ENCODE data around the gene KHDRBS2. TPM values are rescaled to one million over a fixed set of nuclear protein-coding genes. Genes with fewer than 3 reads are reported as not detected.

The KHDRBS2 gene
- total RNA-seq, 2 donors from 2014 or later, result 0.36 TPM; not detected in 1

DNA sequence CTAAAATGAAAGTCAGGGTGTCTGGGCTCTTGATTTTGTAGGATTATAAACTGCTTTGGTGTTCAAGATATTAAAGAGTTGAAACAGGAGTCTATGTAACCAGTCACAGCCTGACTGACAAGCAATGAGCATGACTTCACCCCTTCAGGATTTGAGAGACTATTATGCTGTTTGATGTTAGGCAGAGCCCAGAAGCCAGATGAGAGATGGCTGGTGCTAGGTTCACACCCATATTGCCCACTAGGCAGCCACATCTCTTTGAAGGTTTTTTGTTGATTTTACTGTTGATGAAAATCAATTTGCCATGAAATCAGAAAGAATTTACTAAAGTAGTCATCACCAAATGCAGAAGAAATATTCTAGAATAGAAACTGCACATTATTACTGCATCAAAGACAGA lies 243.6 kb downstream of the KHDRBS2 start:
- Mint-ChIP-seq H3K27me3 (no peaks in the 10 kb centered on the region), H3K4me3 (no peak overlapping the region), H3K27ac (no peak overlapping the region), H3K9me3 (peaks cover 7% of the 10 kb centered on the region), H3K36me3 (no peaks in the 10 kb centered on the region), H3K4me1 (ENCODE audit: low read depth in 2 of 2) (no peaks in the 10 kb centered on the region)
- ATAC-seq (no peak), DNase-seq (ENCODE audit: low spot score) (no peak)

DNA sequence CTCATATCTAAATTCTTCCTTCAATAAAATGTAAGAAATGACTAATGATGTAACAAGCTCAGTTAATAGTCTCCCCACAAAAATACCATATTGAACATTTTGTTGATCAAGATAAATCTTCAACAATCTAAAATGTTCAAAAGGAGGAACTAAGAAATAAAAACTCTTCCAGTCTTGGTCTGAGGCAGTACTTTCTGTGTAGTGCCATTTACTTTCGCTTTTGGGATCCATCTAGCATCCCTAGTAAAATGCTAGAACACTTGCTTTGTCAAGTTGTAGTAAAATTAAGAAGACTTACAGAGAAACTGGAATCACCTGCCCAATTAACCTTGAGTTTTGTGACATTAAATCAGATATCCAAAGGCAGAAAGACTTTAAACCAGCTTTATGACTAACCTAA lies 246.4 kb downstream of the KHDRBS2 start:
- no peaks in the 10 kb centered on the region for H3K4me1 Mint-ChIP-seq (ENCODE audit: low read depth in 2 of 2)
- no peaks in the 10 kb centered on the region for H3K27me3 Mint-ChIP-seq

GRCh38 chr6:62037445-62037844 lies 248.6 kb downstream of the KHDRBS2 start:
- no peak overlapping the region for H3K4me3 Mint-ChIP-seq
- ATAC-seq, result no peak
- no peak for DNase-seq (ENCODE audit: low spot score)
- H3K4me1 Mint-ChIP-seq (ENCODE audit: low read depth in 2 of 2), result no peaks in the 10 kb centered on the region
- H3K27me3 Mint-ChIP-seq, result no peaks in the 10 kb centered on the region
- peaks cover 14% of the 10 kb centered on the region for H3K9me3 Mint-ChIP-seq
- peaks cover 11% of the 10 kb centered on the region for H3K36me3 Mint-ChIP-seq
- no peak overlapping the region for H3K27ac Mint-ChIP-seq

More for the DNA sequence above, 246.4 kb downstream of the KHDRBS2 start:
- Mint-ChIP-seq H3K36me3 (peaks cover 5% of the 10 kb centered on the region), H3K27ac (no peak overlapping the region), H3K4me3 (no peak overlapping the region), H3K9me3 (no peaks in the 10 kb centered on the region)
- DNase-seq (ENCODE audit: low spot score) (no peak), ATAC-seq (no peak)

GRCh38 chr6:62035952-62036351 lies 250.1 kb downstream of the KHDRBS2 start:
- H3K27ac Mint-ChIP-seq, result no peak overlapping the region
- ATAC-seq (no peak), DNase-seq (ENCODE audit: low spot score) (no peak)
- no peaks in the 10 kb centered on the region for H3K4me1 Mint-ChIP-seq (ENCODE audit: low read depth in 2 of 2)
- peaks cover 13% of the 10 kb centered on the region for H3K36me3 Mint-ChIP-seq
- no peak overlapping the region for H3K4me3 Mint-ChIP-seq
- no peaks in the 10 kb centered on the region for H3K27me3 Mint-ChIP-seq
- H3K9me3 Mint-ChIP-seq, result peaks cover 18% of the 10 kb centered on the region

- no peak for ATAC-seq
- peaks cover 15% of the 10 kb centered on the region for H3K9me3 Mint-ChIP-seq
- H3K27me3 Mint-ChIP-seq, result no peaks in the 10 kb centered on the region
- H3K36me3 Mint-ChIP-seq, result peaks cover 4% of the 10 kb centered on the region
- no peak overlapping the region for H3K27ac Mint-ChIP-seq
- no peak for DNase-seq (ENCODE audit: low spot score)
- no peaks in the 10 kb centered on the region for H3K4me1 Mint-ChIP-seq (ENCODE audit: low read depth in 2 of 2)
- H3K4me3 Mint-ChIP-seq, result no peak overlapping the region
Measured at GRCh38 chr6:62013719-62014118, 272.3 kb downstream of the KHDRBS2 start.

GRCh38 chr6:62009445-62009844 lies 276.6 kb downstream of the KHDRBS2 start:
- no peaks in the 10 kb centered on the region for H3K27me3 Mint-ChIP-seq
- ATAC-seq (no peak), DNase-seq (ENCODE audit: low spot score) (no peak)
- H3K27ac Mint-ChIP-seq, result no peak overlapping the region
- no peak overlapping the region for H3K4me3 Mint-ChIP-seq
- H3K9me3 Mint-ChIP-seq, result peaks cover 11% of the 10 kb centered on the region
- no peaks in the 10 kb centered on the region for H3K4me1 Mint-ChIP-seq (ENCODE audit: low read depth in 2 of 2)
- peaks cover 4% of the 10 kb centered on the region for H3K36me3 Mint-ChIP-seq

GRCh38 chr6:61989616-61990015 lies 296.4 kb downstream of the KHDRBS2 start:
- DNase-seq (ENCODE audit: low spot score) (no peak), ATAC-seq (no peak)
- H3K9me3 Mint-ChIP-seq, result peaks cover 13% of the 10 kb centered on the region
- H3K27me3 Mint-ChIP-seq, result no peaks in the 10 kb centered on the region
- no peak overlapping the region for H3K4me3 Mint-ChIP-seq
- no peaks in the 10 kb centered on the region for H3K4me1 Mint-ChIP-seq (ENCODE audit: low read depth in 2 of 2)
- no peak overlapping the region for H3K27ac Mint-ChIP-seq
- no peaks in the 10 kb centered on the region for H3K36me3 Mint-ChIP-seq

DNA sequence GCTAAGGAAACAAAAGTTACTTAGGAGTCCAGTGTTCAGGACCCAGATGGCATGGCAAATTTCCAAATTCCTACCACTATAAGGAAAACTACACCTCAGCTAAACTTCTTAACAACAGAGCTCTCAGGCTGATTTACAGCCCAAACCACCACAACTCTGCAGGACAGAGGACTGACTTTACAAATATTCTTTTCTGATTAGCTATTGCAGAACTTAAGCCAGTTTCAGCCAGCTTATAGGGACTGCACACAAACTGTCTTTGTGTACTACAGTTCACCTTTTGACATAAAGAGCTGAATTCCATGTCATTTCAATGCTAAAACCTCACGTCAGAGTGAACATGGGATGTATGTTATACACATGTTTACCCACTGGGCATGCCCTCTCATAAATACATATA lies 305.4 kb downstream of the KHDRBS2 start:
- Mint-ChIP-seq H3K27ac (no peak overlapping the region), H3K9me3 (peaks cover 8% of the 10 kb centered on the region), H3K4me1 (ENCODE audit: low read depth in 2 of 2) (no peaks in the 10 kb centered on the region), H3K27me3 (no peaks in the 10 kb centered on the region), H3K36me3 (no peaks in the 10 kb centered on the region), H3K4me3 (no peak overlapping the region)
- no peak for ATAC-seq
- DNase-seq (ENCODE audit: low spot score), result no peak

DNA sequence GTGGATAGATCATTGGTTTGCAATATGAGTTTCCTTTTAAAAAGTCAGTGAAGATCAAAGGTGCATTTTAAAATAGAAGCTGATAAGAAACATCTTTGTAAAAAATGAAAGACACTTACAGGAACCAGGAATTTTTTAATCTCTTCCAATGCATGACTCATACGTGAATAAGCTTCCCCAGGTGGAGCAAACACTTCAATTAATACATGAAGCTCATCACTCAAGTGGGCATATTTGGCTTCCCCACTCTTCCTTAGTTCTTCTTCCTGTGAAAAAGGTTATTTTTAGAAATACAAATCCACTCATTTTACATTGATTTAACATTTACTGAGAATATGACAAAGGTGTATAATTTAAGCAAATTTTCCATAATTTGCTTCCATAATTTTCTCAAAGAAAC lies 308.1 kb downstream of the KHDRBS2 start:
- H3K9me3 Mint-ChIP-seq, result peaks cover 11% of the 10 kb centered on the region
- H3K4me1 Mint-ChIP-seq (ENCODE audit: low read depth in 2 of 2), result no peaks in the 10 kb centered on the region
- H3K4me3 Mint-ChIP-seq, result no peak overlapping the region
- no peaks in the 10 kb centered on the region for H3K27me3 Mint-ChIP-seq
- no peak for DNase-seq (ENCODE audit: low spot score)
- ATAC-seq, result no peak
- H3K36me3 Mint-ChIP-seq, result no peaks in the 10 kb centered on the region
- no peak overlapping the region for H3K27ac Mint-ChIP-seq

DNA sequence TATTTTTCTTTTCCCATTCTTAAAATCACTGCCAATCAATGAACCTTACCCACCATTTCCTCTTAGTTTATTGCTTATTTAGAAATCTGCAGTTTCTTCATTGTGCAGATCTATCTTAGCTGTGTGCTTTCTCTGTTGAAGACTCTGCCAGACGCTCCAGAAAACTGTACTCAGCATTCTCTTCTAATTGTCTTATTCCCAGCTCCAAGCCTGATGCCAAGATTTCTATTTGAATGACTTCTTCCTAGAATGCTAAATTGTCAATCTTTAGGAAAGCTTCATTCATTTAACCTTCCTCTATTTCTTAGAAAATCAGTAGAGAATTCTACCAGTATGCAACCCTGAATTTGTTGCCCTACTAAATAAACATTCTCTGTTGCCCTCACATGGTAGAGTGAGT lies 308.9 kb downstream of the KHDRBS2 start:
- ATAC-seq, result no peak
- H3K9me3 Mint-ChIP-seq, result peaks cover 11% of the 10 kb centered on the region
- H3K4me1 Mint-ChIP-seq (ENCODE audit: low read depth in 2 of 2), result no peaks in the 10 kb centered on the region
- H3K27me3 Mint-ChIP-seq, result no peaks in the 10 kb centered on the region
- H3K36me3 Mint-ChIP-seq, result no peaks in the 10 kb centered on the region
- H3K4me3 Mint-ChIP-seq, result no peak overlapping the region
- DNase-seq (ENCODE audit: low spot score), result no peak
- H3K27ac Mint-ChIP-seq, result no peak overlapping the region

DNA sequence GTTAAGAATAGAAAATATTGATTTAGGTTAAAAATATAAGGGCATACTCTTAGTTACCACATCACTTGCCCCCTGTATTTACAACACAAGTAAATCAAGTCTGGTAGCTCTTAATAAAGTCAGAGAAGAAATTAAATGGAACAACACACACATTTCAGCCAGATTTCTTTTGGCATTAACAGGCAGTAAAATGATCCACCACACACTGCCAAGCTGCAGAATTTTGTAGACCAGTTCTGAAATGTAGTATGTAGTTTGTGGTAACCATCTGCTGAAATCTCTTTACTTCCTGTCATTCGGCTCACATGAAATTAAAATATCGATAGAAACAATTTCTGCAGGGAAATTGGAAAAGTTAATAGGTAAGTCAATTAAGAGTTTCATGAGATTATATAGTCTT lies 326.8 kb downstream of the KHDRBS2 start:
- Mint-ChIP-seq H3K27ac (no peak overlapping the region), H3K9me3 (peaks cover 26% of the 10 kb centered on the region), H3K36me3 (peaks cover 32% of the 10 kb centered on the region), H3K4me3 (no peak overlapping the region), H3K27me3 (no peaks in the 10 kb centered on the region), H3K4me1 (ENCODE audit: low read depth in 2 of 2) (no peaks in the 10 kb centered on the region)
- ATAC-seq, result no peak
- DNase-seq (ENCODE audit: low spot score), result no peak

DNA sequence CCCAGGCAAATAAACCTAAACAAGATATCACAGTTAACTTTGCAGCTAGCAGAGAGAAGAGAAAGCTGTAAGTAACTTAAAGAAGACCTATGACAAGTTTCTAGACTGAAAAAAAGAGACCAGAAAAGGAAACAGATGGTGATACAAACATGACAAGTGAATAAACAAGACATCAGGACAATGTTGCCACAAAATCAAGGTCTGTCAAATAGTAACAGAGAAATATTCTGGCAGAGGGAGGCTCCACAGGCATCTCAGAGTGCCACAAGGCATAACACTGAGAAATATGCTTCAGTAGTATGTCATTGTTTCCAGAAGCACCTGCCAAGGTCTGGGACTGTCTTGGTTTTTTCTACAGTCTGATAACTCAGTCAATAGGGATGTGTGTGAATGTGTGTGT lies 332.2 kb downstream of the KHDRBS2 start:
- H3K36me3 Mint-ChIP-seq, result peaks cover 25% of the 10 kb centered on the region
- no peaks in the 10 kb centered on the region for H3K27me3 Mint-ChIP-seq
- no peak overlapping the region for H3K4me3 Mint-ChIP-seq
- no peaks in the 10 kb centered on the region for H3K4me1 Mint-ChIP-seq (ENCODE audit: low read depth in 2 of 2)
- peaks cover 30% of the 10 kb centered on the region for H3K9me3 Mint-ChIP-seq
- ATAC-seq, result no peak
- no peak for DNase-seq (ENCODE audit: low spot score)
- no peak overlapping the region for H3K27ac Mint-ChIP-seq

- ATAC-seq (no peak), DNase-seq (ENCODE audit: low spot score) (no peak)
- H3K36me3 Mint-ChIP-seq, result peaks cover 7% of the 10 kb centered on the region
- H3K4me3 Mint-ChIP-seq, result no peak overlapping the region
- H3K9me3 Mint-ChIP-seq, result peaks cover 19% of the 10 kb centered on the region
- no peaks in the 10 kb centered on the region for H3K27me3 Mint-ChIP-seq
- H3K27ac Mint-ChIP-seq, result no peak overlapping the region
- H3K4me1 Mint-ChIP-seq (ENCODE audit: low read depth in 2 of 2), result no peaks in the 10 kb centered on the region
Measured at GRCh38 chr6:61951586-61951985, 334.4 kb downstream of the KHDRBS2 start.

DNA sequence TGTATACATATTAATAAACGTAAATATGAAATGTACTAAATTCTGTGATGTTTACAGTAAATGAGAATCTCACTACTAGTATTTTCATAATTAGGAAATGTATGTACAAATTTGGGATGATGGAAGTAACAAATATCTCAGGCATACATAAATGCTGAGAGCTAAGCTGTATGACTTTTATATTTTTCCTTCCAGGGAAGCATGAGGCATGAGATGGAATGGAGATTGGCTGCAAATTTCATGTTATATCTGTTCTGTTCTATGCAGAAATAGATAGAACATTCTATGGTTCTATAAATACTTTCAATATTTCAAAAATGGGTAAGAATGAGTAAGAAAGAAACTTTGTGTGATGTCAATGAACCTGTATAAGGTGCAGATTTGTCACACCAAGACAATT lies 335.2 kb downstream of the KHDRBS2 start:
- DNase-seq (ENCODE audit: low spot score) (no peak), ATAC-seq (no peak)
- no peaks in the 10 kb centered on the region for H3K4me1 Mint-ChIP-seq (ENCODE audit: low read depth in 2 of 2)
- H3K27ac Mint-ChIP-seq, result no peak overlapping the region
- H3K4me3 Mint-ChIP-seq, result no peak overlapping the region
- H3K27me3 Mint-ChIP-seq, result no peaks in the 10 kb centered on the region
- peaks cover 19% of the 10 kb centered on the region for H3K9me3 Mint-ChIP-seq
- peaks cover 6% of the 10 kb centered on the region for H3K36me3 Mint-ChIP-seq

- H3K27me3 Mint-ChIP-seq, result no peaks in the 10 kb centered on the region
- no peak overlapping the region for H3K4me3 Mint-ChIP-seq
- peaks cover 19% of the 10 kb centered on the region for H3K9me3 Mint-ChIP-seq
- no peak overlapping the region for H3K27ac Mint-ChIP-seq
- H3K4me1 Mint-ChIP-seq (ENCODE audit: low read depth in 2 of 2), result no peaks in the 10 kb centered on the region
- DNase-seq (ENCODE audit: low spot score) (no peak), ATAC-seq (no peak)
- peaks cover 6% of the 10 kb centered on the region for H3K36me3 Mint-ChIP-seq
Measured at GRCh38 chr6:61949971-61950370, 336.1 kb downstream of the KHDRBS2 start.
